SK-N-SH treated with all-trans-retinoic acid at 6 μM for 48 hours (cell line): ENCODE results near the gene TSPAN9.

Experiments used
- ATAC-seq: fragments of 200-7000 bp; cut with Tn5 transposase; 3 replicates; pipeline ENCODE4 v1.9.1; 2020; ENCODE audit warnings: mild to moderate bottlenecking, moderate library complexity
- ARNTL ChIP-seq: fragments of 450-650 bp; formaldehyde crosslinking; IDR thresholded peaks from 2 replicates; pipeline ENCODE4 v1.5.0; 2020; ENCODE audit warnings: low read depth, mild to moderate bottlenecking, moderate library complexity, borderline replicate concordance
- BACH2 ChIP-seq: fragments of 250-450 bp; sonication (Bioruptor Pico); IDR thresholded peaks from 2 replicates; pipeline ENCODE4 v1.9.0; 2021; ENCODE audit warnings: mild to moderate bottlenecking, borderline replicate concordance
- CSDC2 ChIP-seq: fragments of 250-450 bp; sonication (Bioruptor Pico); IDR thresholded peaks from 2 replicates; pipeline ENCODE4 v1.5.0; 2020; ENCODE audit warnings: mild to moderate bottlenecking, moderate library complexity
- CSRNP3 ChIP-seq: fragments of 250-450 bp; sonication (Bioruptor Pico); IDR thresholded peaks from 2 replicates; pipeline ENCODE4 v1.5.1; 2021; ENCODE audit warnings: mild to moderate bottlenecking, moderate library complexity
- ESRRG ChIP-seq: fragments of 250-450 bp; sonication (Bioruptor Pico); IDR thresholded peaks from 2 replicates; pipeline ENCODE4 v1.6.1; 2021; ENCODE audit warnings: mild to moderate bottlenecking
- ISL1 ChIP-seq: fragments of 250-450 bp; sonication (Bioruptor Pico); IDR thresholded peaks from 2 replicates; pipeline ENCODE4 v2.1.2; 2022; ENCODE audit warnings: mild to moderate bottlenecking, moderate library complexity
- OSR1 ChIP-seq: fragments of 250-450 bp; sonication (Bioruptor Pico); IDR thresholded peaks from 2 replicates; pipeline ENCODE4 v1.8.0; 2022; ENCODE audit warnings: moderate library complexity, mild to moderate bottlenecking, inconsistent platforms
- PATZ1 ChIP-seq: fragments of 250-450 bp; sonication (Bioruptor Pico); IDR thresholded peaks from 2 replicates; pipeline ENCODE4 v1.8.0; 2020; ENCODE audit warnings: mild to moderate bottlenecking, moderate library complexity, borderline replicate concordance
- POU6F1 ChIP-seq: fragments of 250-450 bp; sonication (Bioruptor Pico); IDR thresholded peaks from 2 replicates; pipeline ENCODE4 v1.8.0; 2021; ENCODE audit warnings: low read depth, mild to moderate bottlenecking, moderate library complexity, borderline replicate concordance
- PPARA ChIP-seq: fragments of 250-450 bp; sonication (Bioruptor Pico); IDR thresholded peaks from 2 replicates; pipeline ENCODE4 v1.5.0; 2020; ENCODE audit warnings: mild to moderate bottlenecking, borderline replicate concordance
- RARB ChIP-seq: fragments of 250-450 bp; sonication (Bioruptor Pico); IDR thresholded peaks from 2 replicates; pipeline ENCODE4 v1.8.0; 2021; ENCODE audit warnings: mild to moderate bottlenecking, moderate library complexity
- SNAI2 ChIP-seq: fragments of 250-450 bp; sonication (Bioruptor Pico); IDR thresholded peaks from 2 replicates; pipeline ENCODE4 v1.5.0; 2020; ENCODE audit warnings: mild to moderate bottlenecking, moderate library complexity
- TCF4 ChIP-seq: fragments of 250-450 bp; sonication (Bioruptor Pico); IDR thresholded peaks from 2 replicates; pipeline ENCODE4 v1.8.0; 2021; ENCODE audit warnings: mild to moderate bottlenecking, moderate library complexity, borderline replicate concordance
- TOX ChIP-seq: fragments of 250-450 bp; sonication (Bioruptor Pico); IDR thresholded peaks from 2 replicates; pipeline ENCODE4 v1.8.0; 2021; ENCODE audit warnings: mild to moderate bottlenecking, moderate library complexity, borderline replicate concordance
- TSHZ2 ChIP-seq: fragments of 250-450 bp; sonication (Bioruptor Pico); IDR thresholded peaks from 2 replicates; pipeline ENCODE4 v1.5.0; 2020; ENCODE audit warnings: mild to moderate bottlenecking, moderate library complexity
- ZC3H10 ChIP-seq: fragments of 250-450 bp; sonication (Bioruptor Pico); IDR thresholded peaks from 2 replicates; pipeline ENCODE4 v1.5.1; 2021; ENCODE audit warnings: mild to moderate bottlenecking, moderate library complexity
- ZFP3 ChIP-seq: fragments of 250-450 bp; sonication (Bioruptor Pico); IDR thresholded peaks from 2 replicates; pipeline ENCODE4 v1.5.0; 2020; ENCODE audit warnings: mild to moderate bottlenecking, moderate library complexity
- ZFP30 ChIP-seq: fragments of 450-650 bp; formaldehyde crosslinking; IDR thresholded peaks from 2 replicates; pipeline ENCODE4 v1.5.0; 2022; ENCODE audit warnings: mild to moderate bottlenecking, moderate library complexity
- ZNF565 ChIP-seq: fragments of 450-650 bp; formaldehyde crosslinking; conservative IDR thresholded peaks from 2 replicates; pipeline ENCODE4 v1.5.0; 2020; ENCODE audit warnings: low read depth, mild to moderate bottlenecking, moderate library complexity
- ZNF70 ChIP-seq: fragments of 450-650 bp; formaldehyde crosslinking; IDR thresholded peaks from 2 replicates; pipeline ENCODE4 v1.5.0; 2020; ENCODE audit warnings: mild to moderate bottlenecking, moderate library complexity
- ZNF8 ChIP-seq: fragments of 450-650 bp; formaldehyde crosslinking; IDR thresholded peaks from 2 replicates; pipeline ENCODE4 v1.5.0; 2020; ENCODE audit warnings: mild to moderate bottlenecking, moderate library complexity

TSPAN9 gene

GRCh38 chr12:3042394-3042793 lies 34.8 kb upstream of the TSPAN9 start:
- no peak for ATAC-seq
- no peak for TF ChIP-seq POU6F1
- no peak for TF ChIP-seq PPARA (CRISPR knock-in tag)
- TF ChIP-seq ZNF565 (CRISPR knock-in tag): no peak
- TF ChIP-seq ZNF70: no peak
- no peak for TF ChIP-seq CSDC2 (CRISPR knock-in tag)
- TF ChIP-seq ARNTL (CRISPR knock-in tag): no peak
- TF ChIP-seq SNAI2 (CRISPR knock-in tag): no peak
- no peak for TF ChIP-seq BACH2 (CRISPR knock-in tag)
- TF ChIP-seq PATZ1 (CRISPR knock-in tag): no peak
- no peak for TF ChIP-seq ZC3H10 (CRISPR knock-in tag)
- TF ChIP-seq ZFP30 (CRISPR knock-in tag): no peak
- TF ChIP-seq ZFP3 (CRISPR knock-in tag): no peak
- TF ChIP-seq TCF4 (CRISPR knock-in tag): no peak
- TF ChIP-seq CSRNP3: no peak
- no peak for TF ChIP-seq RARB (CRISPR knock-in tag)
- TF ChIP-seq ESRRG: no peak
- TF ChIP-seq ISL1 (CRISPR knock-in tag): no peak
- TF ChIP-seq ZNF8: no peak
- no peak for TF ChIP-seq OSR1 (CRISPR knock-in tag)
- TF ChIP-seq, all 23 proteins: peak for 0

GRCh38 chr12:3042826-3043225 lies 34.4 kb upstream of the TSPAN9 start:
- ATAC-seq: no peak

GRCh38 chr12:3043406-3043805 lies 33.8 kb upstream of the TSPAN9 start:
- TF ChIP-seq CSRNP3: no peak
- no peak for TF ChIP-seq ISL1 (CRISPR knock-in tag)
- no peak for TF ChIP-seq PPARA (CRISPR knock-in tag)
- no peak for TF ChIP-seq SNAI2 (CRISPR knock-in tag)
- TF ChIP-seq TSHZ2 (CRISPR knock-in tag): no peak
- TF ChIP-seq OSR1 (CRISPR knock-in tag): no peak
- no peak for TF ChIP-seq TOX (CRISPR knock-in tag)

More at GRCh38 chr12:3042826-3043225, 34.4 kb upstream of the TSPAN9 start:
- TF ChIP-seq BACH2 (CRISPR knock-in tag): no peak
- no peak for TF ChIP-seq ZNF8
- no peak for TF ChIP-seq POU6F1
- TF ChIP-seq TCF4 (CRISPR knock-in tag): no peak
- no peak for TF ChIP-seq PPARA (CRISPR knock-in tag)

More at GRCh38 chr12:3043406-3043805, 33.8 kb upstream of the TSPAN9 start:
- ATAC-seq: no peak
